ENCODE measurements around the gene PCBP3.

DNA sequence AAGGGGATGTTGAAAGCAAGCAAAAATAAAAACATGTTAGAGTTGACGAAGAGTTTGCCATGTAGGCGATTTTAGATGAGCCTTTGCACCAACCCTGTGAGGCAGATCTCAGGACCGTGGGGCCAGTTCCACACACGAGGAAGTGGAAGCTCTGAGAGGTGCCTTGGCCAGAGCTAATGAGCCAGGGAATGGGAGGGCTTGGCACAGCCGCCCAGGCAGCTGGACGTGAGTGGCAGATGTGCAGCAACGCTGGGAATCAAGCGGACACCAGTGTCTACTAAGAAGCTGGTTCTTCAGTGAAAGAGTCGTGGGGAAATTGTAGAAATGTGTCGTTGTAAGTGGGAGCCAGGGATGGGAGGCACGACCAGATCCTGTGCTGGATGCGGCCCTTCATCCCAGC lies 279.1 kb downstream of the PCBP3 start:
- TF ChIP-seq, protein P1, sequence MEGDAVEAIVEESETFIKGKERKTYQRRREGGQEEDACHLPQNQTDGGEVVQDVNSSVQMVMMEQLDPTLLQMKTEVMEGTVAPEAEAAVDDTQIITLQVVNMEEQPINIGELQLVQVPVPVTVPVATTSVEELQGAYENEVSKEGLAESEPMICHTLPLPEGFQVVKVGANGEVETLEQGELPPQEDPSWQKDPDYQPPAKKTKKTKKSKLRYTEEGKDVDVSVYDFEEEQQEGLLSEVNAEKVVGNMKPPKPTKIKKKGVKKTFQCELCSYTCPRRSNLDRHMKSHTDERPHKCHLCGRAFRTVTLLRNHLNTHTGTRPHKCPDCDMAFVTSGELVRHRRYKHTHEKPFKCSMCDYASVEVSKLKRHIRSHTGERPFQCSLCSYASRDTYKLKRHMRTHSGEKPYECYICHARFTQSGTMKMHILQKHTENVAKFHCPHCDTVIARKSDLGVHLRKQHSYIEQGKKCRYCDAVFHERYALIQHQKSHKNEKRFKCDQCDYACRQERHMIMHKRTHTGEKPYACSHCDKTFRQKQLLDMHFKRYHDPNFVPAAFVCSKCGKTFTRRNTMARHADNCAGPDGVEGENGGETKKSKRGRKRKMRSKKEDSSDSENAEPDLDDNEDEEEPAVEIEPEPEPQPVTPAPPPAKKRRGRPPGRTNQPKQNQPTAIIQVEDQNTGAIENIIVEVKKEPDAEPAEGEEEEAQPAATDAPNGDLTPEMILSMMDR (IDR thresholded peaks at IDR 0.05 in 4 of 5, conservative IDR thresholded peaks at IDR 0.05 in 1 of 5): no peak
- no peak for TF ChIP-seq POLR2A (IDR thresholded peaks at IDR 0.05)

All from gastrocnemius medialis (tissue), 4 donors.